B cell (primary cell): ENCODE results near the gene OR2C3. TPM values are rescaled to one million over a fixed set of nuclear protein-coding genes. Genes with fewer than 3 reads are reported as not detected.

ENCODE experiments used
- ATAC-seq: fragments of 200-7000 bp; cut with Tn5 transposase; one replicate; pipeline ENCODE4 v1.10.0; 2021; ENCODE audit warnings: low read depth, mild to moderate bottlenecking, moderate number of reproducible peaks, moderate library complexity
- CTCF ChIA-PET: fragments of 350-600 bp; sonication (Branson Sonifier 250); formaldehyde crosslinking; loops from one replicate; lab custom pipeline; 2021; ENCODE audit warnings: antibody characterized with exemption, inconsistent platforms; lab: Charles Lee
- POLR2A ChIA-PET: fragments of 350-600 bp; sonication (Branson Sonifier 250); formaldehyde crosslinking; loops from one replicate; lab custom pipeline; 2021; ENCODE audit warnings: antibody characterized with exemption; lab: Charles Lee
- DNase-seq: peaks from one replicate; pipeline ENCODE4 v3.0.0; 2013
- H2AFZ ChIP-seq: 2 replicates; pipeline ENCODE4 v1.6.1; 2012; ENCODE audit warnings: mild to moderate bottlenecking, low read depth, low read length; ENCODE audit not compliant: insufficient read depth, poor library complexity, severe bottlenecking
- H3K27ac ChIP-seq, 2 donors: 1 replicate in 1 of 2; 2 replicates in 1 of 2; pipeline ENCODE4 v1.5.1; 2012 to 2013; ENCODE audit warnings: low read length in 2 of 2, mild to moderate bottlenecking in 2 of 2, moderate library complexity in 1 of 2
- H3K27me3 ChIP-seq, 4 experiments: fragments of 200-600 bp in 1 of 4; sonication (generic) in 1 of 4; replicated peaks in 1 of 4; 1 replicate in 2 of 4; 2 replicates in 2 of 4; pipeline versions ENCODE4 v1.6.1 to v1.7.0; 2013 to 2016; ENCODE audit warnings: low read length in 3 of 4, mild to moderate bottlenecking in 2 of 4, mixed read lengths in 1 of 4, moderate library complexity in 1 of 4; ENCODE audit not compliant: insufficient read depth in 4 of 4, control insufficient read depth in 3 of 4; ENCODE audit errors: control extremely low read depth in 1 of 4
- H3K36me3 ChIP-seq, 2 experiments: replicated peaks in 1 of 2; 1 replicate in 1 of 2; 2 replicates in 1 of 2; pipeline versions ENCODE4 v1.6.1 to v1.7.1; 2013; ENCODE audit warnings: low read length in 1 of 2; ENCODE audit not compliant: insufficient read depth in 2 of 2, control insufficient read depth in 1 of 2; ENCODE audit errors: control extremely low read depth in 1 of 2, extremely low read depth in 1 of 2
- H3K4me1 ChIP-seq, 2 donors: fragments of 200-600 bp in 1 of 2; sonication (generic) in 1 of 2; 1 replicate in 1 of 2; 2 replicates in 1 of 2; pipeline versions ENCODE4 v1.5.1 to v1.6.1; 2013 to 2017; ENCODE audit warnings: low read length in 2 of 2; ENCODE audit not compliant: control insufficient read depth in 2 of 2, insufficient read depth in 2 of 2
- H3K4me2 ChIP-seq: replicated peaks from 2 replicates; pipeline ENCODE3; 2012; ENCODE audit warnings: mild to moderate bottlenecking, low read depth, low read length; ENCODE audit not compliant: poor library complexity, severe bottlenecking
- H3K4me3 ChIP-seq, 5 experiments: fragments of 200-600 bp in 1 of 5; sonication (generic) in 1 of 5; 1 replicate in 3 of 5; 2 replicates in 2 of 5; pipeline versions ENCODE4 v1.5.1 to v1.7.0; 2011 to 2016; ENCODE audit warnings: low read length in 4 of 5, mild to moderate bottlenecking in 4 of 5, low read depth in 2 of 5, control low read depth in 1 of 5, moderate library complexity in 1 of 5; ENCODE audit not compliant: insufficient read depth in 1 of 5; ENCODE audit errors: control extremely low read depth in 1 of 5, extremely low read depth in 1 of 5
- H3K79me2 ChIP-seq: fragments of 200-600 bp; sonication (generic); one replicate; pipeline ENCODE4 v1.6.0; 2016; ENCODE audit warnings: low read length; ENCODE audit not compliant: control insufficient read depth, insufficient read depth
- H3K9ac ChIP-seq: fragments of 200-600 bp; sonication (generic); 2 replicates; pipeline ENCODE4 v1.6.1; 2017; ENCODE audit warnings: mild to moderate bottlenecking, low read length, moderate library complexity
- H3K9me3 ChIP-seq, 3 donors: one replicate each; pipeline versions ENCODE4 v1.6.1 to v1.7.1; 2013; ENCODE audit warnings: low read length in 2 of 3; ENCODE audit not compliant: control insufficient read depth in 2 of 3, insufficient read depth in 1 of 3; ENCODE audit errors: control extremely low read depth in 1 of 3
- H4K20me1 ChIP-seq: 2 replicates; pipeline ENCODE4 v1.6.0; 2012; ENCODE audit warnings: mild to moderate bottlenecking, low read length; ENCODE audit not compliant: insufficient read depth, control insufficient read depth, poor library complexity, severe bottlenecking
- H3K27ac Mint-ChIP-seq: one replicate; pipeline ENCODE4 v1.8.0; 2021; ENCODE audit warnings: mixed read lengths
- H3K27me3 Mint-ChIP-seq: one replicate; pipeline ENCODE4 v1.8.0; 2021; ENCODE audit warnings: mixed read lengths
- H3K4me1 Mint-ChIP-seq: one replicate; pipeline ENCODE4 v1.8.0; 2021; ENCODE audit warnings: mixed read lengths
- H3K4me3 Mint-ChIP-seq: one replicate; pipeline ENCODE4 v1.8.0; 2021; ENCODE audit warnings: mixed read lengths
- H3K9me3 Mint-ChIP-seq: one replicate; pipeline ENCODE4 v1.8.0; 2022; ENCODE audit warnings: mixed read lengths; ENCODE audit not compliant: insufficient read depth
- EZH2 ChIP-seq: IDR thresholded peaks from 2 replicates; pipeline ENCODE4 v1.6.1; 2012; ENCODE audit warnings: borderline replicate concordance, low read depth, mild to moderate bottlenecking, moderate library complexity, low read length; ENCODE audit not compliant: insufficient read depth, poor library complexity, severe bottlenecking
- WGBS: methylation state at CpG from one replicate; pipeline ENCODE4 v1.1.5; 2013; ENCODE audit warnings: missing lambda C conversion rate; ENCODE audit not compliant: insufficient coverage; 5-methylcytosine and 5-hydroxymethylcytosine counted together
- intact Hi-C: fragments of 100-400 bp; cut with micrococcal nuclease; formaldehyde crosslinking; loops from one replicate; pipeline ENCODE4 v1.10.0; 2022
- polyA plus RNA-seq: library from polyadenylated mRNA; depleted of rRNA; stranded (reverse); fragments of >200 nt; gene quantifications from 2 replicates; pipeline ENCODE4 v1.2.3, GENCODE V29; 2012
- total RNA-seq, 2 donors: library from RNA; stranded (reverse); fragments of 120-200 nt in 1 of 2; gene quantifications; 1 replicate in 1 of 2; 2 replicates in 1 of 2; pipeline versions ENCODE4 v1.2.3 to v1.2.4, GENCODE V29; 2013 to 2022
- TF ChIP-seq, protein P1 (sequence below): fragments of 200-600 bp; IDR thresholded peaks from one replicate; pipeline ENCODE4 v1.8.0; 2022; ENCODE audit warnings: antibody characterized with exemption, mild to moderate bottlenecking

The OR2C3 gene
- total and polyA plus RNA-seq, 2 donors (not counting 1 experiment from before 2014, with no cell fraction given), result not detected

- Histone ChIP-seq H3K4me2 (no peak overlapping the region), H3K4me3 (no peak overlapping the region), H3K27ac (no peak overlapping the region), H3K9me3 (peaks cover 0 to 3% (median 0%) of the 10 kb centered on the region in 3 donors), H2AFZ (no peak overlapping the region), H3K9ac (no peak overlapping the region), H3K79me2 (no peaks in the 10 kb centered on the region), H3K27me3 (peaks cover 0 to 2% (median 0%) of the 10 kb centered on the region in 4 experiments), H3K36me3 (no peaks in the 10 kb centered on the region), H3K4me1 (peaks cover under 1 to 1% of the 10 kb centered on the region in 2 donors), H4K20me1 (no peaks in the 10 kb centered on the region)
- no peak overlapping the region for H3K27ac Mint-ChIP-seq
- ATAC-seq (no peak), DNase-seq (no peak)
- intact Hi-C loops, result no loop called here
- TF ChIP-seq, protein P1, sequence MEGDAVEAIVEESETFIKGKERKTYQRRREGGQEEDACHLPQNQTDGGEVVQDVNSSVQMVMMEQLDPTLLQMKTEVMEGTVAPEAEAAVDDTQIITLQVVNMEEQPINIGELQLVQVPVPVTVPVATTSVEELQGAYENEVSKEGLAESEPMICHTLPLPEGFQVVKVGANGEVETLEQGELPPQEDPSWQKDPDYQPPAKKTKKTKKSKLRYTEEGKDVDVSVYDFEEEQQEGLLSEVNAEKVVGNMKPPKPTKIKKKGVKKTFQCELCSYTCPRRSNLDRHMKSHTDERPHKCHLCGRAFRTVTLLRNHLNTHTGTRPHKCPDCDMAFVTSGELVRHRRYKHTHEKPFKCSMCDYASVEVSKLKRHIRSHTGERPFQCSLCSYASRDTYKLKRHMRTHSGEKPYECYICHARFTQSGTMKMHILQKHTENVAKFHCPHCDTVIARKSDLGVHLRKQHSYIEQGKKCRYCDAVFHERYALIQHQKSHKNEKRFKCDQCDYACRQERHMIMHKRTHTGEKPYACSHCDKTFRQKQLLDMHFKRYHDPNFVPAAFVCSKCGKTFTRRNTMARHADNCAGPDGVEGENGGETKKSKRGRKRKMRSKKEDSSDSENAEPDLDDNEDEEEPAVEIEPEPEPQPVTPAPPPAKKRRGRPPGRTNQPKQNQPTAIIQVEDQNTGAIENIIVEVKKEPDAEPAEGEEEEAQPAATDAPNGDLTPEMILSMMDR, result no peak
- no peak for TF ChIP-seq EZH2
- ChIA-PET POLR2A (no interaction called here), CTCF (no interaction called here)
- WGBS, result 71% methylated on average over 2 of the region's 3 CpGs
- H3K9me3 Mint-ChIP-seq, result peaks cover 2% of the 10 kb centered on the region
- peaks cover 2% of the 10 kb centered on the region for H3K4me1 Mint-ChIP-seq
- H3K27me3 Mint-ChIP-seq, result peaks cover 19% of the 10 kb centered on the region
- H3K4me3 Mint-ChIP-seq, result no peak overlapping the region
These were observed 838 bp downstream of the OR2C3 start for GRCh38 chr1:247535402-247535801.

GRCh38 chr1:247531937-247532336 lies 4.3 kb downstream of the OR2C3 start:
- CTCF ChIA-PET, result no interaction called here
- Mint-ChIP-seq H3K9me3 (no peaks in the 10 kb centered on the region), H3K4me3 (no peak overlapping the region), H3K27ac (no peak overlapping the region), H3K27me3 (peaks cover 30% of the 10 kb centered on the region), H3K4me1 (no peaks in the 10 kb centered on the region)
- H3K36me3 ChIP-seq, result no peaks in the 10 kb centered on the region
- H3K9me3 ChIP-seq, result peaks cover 0 to 3% (median 0%) of the 10 kb centered on the region in 3 donors
- no peaks in the 10 kb centered on the region for H3K79me2 ChIP-seq
- H3K27me3 ChIP-seq, result peaks cover 0 to 4% (median 0%) of the 10 kb centered on the region in 4 experiments
- H3K27ac ChIP-seq, result no peak overlapping the region
- no peak overlapping the region for H3K9ac ChIP-seq
- POLR2A ChIA-PET, result no interaction called here
- DNase-seq, result no peak
- H3K4me3 ChIP-seq, result no peak overlapping the region
- 93% methylated on average over 5 of the region's 8 CpGs for WGBS
- ATAC-seq, result no peak
- no peak for TF ChIP-seq EZH2
- TF ChIP-seq, protein P1, result no peak
- no peaks in the 10 kb centered on the region for H4K20me1 ChIP-seq
- no peak overlapping the region for H3K4me2 ChIP-seq
- intact Hi-C loops, result no loop called here
- no peaks in the 10 kb centered on the region for H3K4me1 ChIP-seq
- no peak overlapping the region for H2AFZ ChIP-seq
